ENCODE measurements around the gene DUSP16. TPM values are rescaled to one million over a fixed set of nuclear protein-coding genes. Genes with fewer than 3 reads are reported as not detected.
"Not testable (repeated sequence)": the region's sequence is repeated elsewhere in the genome, so short reads cannot be mapped to it uniquely, and the experiment has no call there.

The DUSP16 gene
- polyA plus RNA-seq, 1 donor from 2014 or later, result 42.5 TPM

- TF ChIP-seq RAD21 (conservative IDR thresholded peaks at IDR 0.05) (no peak), EZH2 (IDR thresholded peaks at IDR 0.05; ENCODE audit: borderline replicate concordance, insufficient read depth, low read length, poor library complexity, severe bottlenecking) (no peak), CTCF (IDR thresholded peaks at IDR 0.05; ENCODE audit: poor library complexity, severe bottlenecking) (no peak), POLR2AphosphoS5 (IDR thresholded peaks at IDR 0.05) (no peak), SMC3 (conservative IDR thresholded peaks at IDR 0.05; ENCODE audit: poor library complexity) (no peak), TAF1 (IDR thresholded peaks at IDR 0.05; ENCODE audit: low read depth) (no peak), EP300 (conservative IDR thresholded peaks at IDR 0.05; ENCODE audit: poor library complexity, severe bottlenecking) (no peak), MXI1 (conservative IDR thresholded peaks at IDR 0.05; ENCODE audit: poor library complexity, severe bottlenecking) (no peak), REST (IDR thresholded peaks at IDR 0.05; ENCODE audit: borderline replicate concordance) (no peak)
- Histone ChIP-seq H3K9ac (ENCODE audit: low read length) (no peak overlapping the region), H3K79me2 (replicated peaks; ENCODE audit: insufficient read depth, low read length) (no peaks in the 10 kb centered on the region), H3K27me3 (ENCODE audit: insufficient read depth, low read depth, low read length) (no peaks in the 10 kb centered on the region), H2AFZ (ENCODE audit: low read depth, low read length) (no peak overlapping the region), H3K4me2 (ENCODE audit: low read length) (no peak overlapping the region), H3F3A (ENCODE audit: insufficient read depth, low read length, poor library complexity, severe bottlenecking) (no peaks in the 10 kb centered on the region), H4K20me1 (ENCODE audit: insufficient read depth) (no peaks in the 10 kb centered on the region), H3K27ac (ENCODE audit: low read length) (no peak overlapping the region), H3K4me3 (ENCODE audit: low read length) (no peak overlapping the region), H3K9me3 (ENCODE audit: low read length) (no peaks in the 10 kb centered on the region), H3K9me2 (ENCODE audit: insufficient read depth, low read length) (no peaks in the 10 kb centered on the region), H3K36me3 (ENCODE audit: insufficient read depth, low read length) (no peaks in the 10 kb centered on the region)
Measured at GRCh38 chr12:12577786-12578185, 15.1 kb upstream of the DUSP16 start.

GRCh38 chr12:12572659-12573058 is 10.0 kb upstream of the DUSP16 start:
- Histone ChIP-seq H3K79me2 (replicated peaks; ENCODE audit: insufficient read depth, low read length) (no peaks in the 10 kb centered on the region), H2AFZ (ENCODE audit: low read depth, low read length) (no peak overlapping the region), H3K4me2 (ENCODE audit: low read length) (no peak overlapping the region), H4K20me1 (ENCODE audit: insufficient read depth) (no peaks in the 10 kb centered on the region), H3K9me2 (ENCODE audit: insufficient read depth, low read length) (no peaks in the 10 kb centered on the region), H3K9me3 (ENCODE audit: low read length) (no peaks in the 10 kb centered on the region), H3F3A (ENCODE audit: insufficient read depth, low read length, poor library complexity, severe bottlenecking) (no peaks in the 10 kb centered on the region), H3K27me3 (ENCODE audit: insufficient read depth, low read depth, low read length) (no peaks in the 10 kb centered on the region), H3K36me3 (ENCODE audit: insufficient read depth, low read length) (no peaks in the 10 kb centered on the region), H3K9ac (ENCODE audit: low read length) (no peak overlapping the region), H3K4me3 (ENCODE audit: low read length) (no peak overlapping the region), H3K27ac (ENCODE audit: low read length) (no peak overlapping the region)
- TF ChIP-seq CTCF (IDR thresholded peaks at IDR 0.05; ENCODE audit: poor library complexity, severe bottlenecking) (no peak), EZH2 (IDR thresholded peaks at IDR 0.05; ENCODE audit: borderline replicate concordance, insufficient read depth, low read length, poor library complexity, severe bottlenecking) (no peak), MXI1 (conservative IDR thresholded peaks at IDR 0.05; ENCODE audit: poor library complexity, severe bottlenecking) (no peak), SMC3 (conservative IDR thresholded peaks at IDR 0.05; ENCODE audit: poor library complexity) (no peak), RAD21 (conservative IDR thresholded peaks at IDR 0.05) (no peak), POLR2AphosphoS5 (IDR thresholded peaks at IDR 0.05) (no peak)

GRCh38 chr12:12565971-12566370 is 3.3 kb upstream of the DUSP16 start:
- H3K4me2 ChIP-seq (ENCODE audit: low read length); H3K36me3 ChIP-seq (ENCODE audit: insufficient read depth, low read length): not testable (repeated sequence)

More at GRCh38 chr12:12565971-12566370, 3.3 kb upstream of the DUSP16 start:
- H3K9me2 ChIP-seq (ENCODE audit: insufficient read depth, low read length); H3F3A ChIP-seq (ENCODE audit: insufficient read depth, low read length, poor library complexity, severe bottlenecking); H3K79me2 ChIP-seq (replicated peaks; ENCODE audit: insufficient read depth, low read length); H3K27me3 ChIP-seq (ENCODE audit: insufficient read depth, low read depth, low read length); H3K9me3 ChIP-seq (ENCODE audit: low read length); H3K9ac ChIP-seq (ENCODE audit: low read length); H2AFZ ChIP-seq (ENCODE audit: low read depth, low read length); H4K20me1 ChIP-seq (ENCODE audit: insufficient read depth); H3K4me3 ChIP-seq (ENCODE audit: low read length); H3K27ac ChIP-seq (ENCODE audit: low read length): not testable (repeated sequence)

Data from neural cell (in vitro differentiated cells).